ENCODE data around the gene RFK. TPM values are rescaled to one million over a fixed set of nuclear protein-coding genes. Genes with fewer than 3 reads are reported as not detected.

The RFK gene
- total RNA-seq, 1 donor from 2014 or later = 38.0 TPM

DNA sequence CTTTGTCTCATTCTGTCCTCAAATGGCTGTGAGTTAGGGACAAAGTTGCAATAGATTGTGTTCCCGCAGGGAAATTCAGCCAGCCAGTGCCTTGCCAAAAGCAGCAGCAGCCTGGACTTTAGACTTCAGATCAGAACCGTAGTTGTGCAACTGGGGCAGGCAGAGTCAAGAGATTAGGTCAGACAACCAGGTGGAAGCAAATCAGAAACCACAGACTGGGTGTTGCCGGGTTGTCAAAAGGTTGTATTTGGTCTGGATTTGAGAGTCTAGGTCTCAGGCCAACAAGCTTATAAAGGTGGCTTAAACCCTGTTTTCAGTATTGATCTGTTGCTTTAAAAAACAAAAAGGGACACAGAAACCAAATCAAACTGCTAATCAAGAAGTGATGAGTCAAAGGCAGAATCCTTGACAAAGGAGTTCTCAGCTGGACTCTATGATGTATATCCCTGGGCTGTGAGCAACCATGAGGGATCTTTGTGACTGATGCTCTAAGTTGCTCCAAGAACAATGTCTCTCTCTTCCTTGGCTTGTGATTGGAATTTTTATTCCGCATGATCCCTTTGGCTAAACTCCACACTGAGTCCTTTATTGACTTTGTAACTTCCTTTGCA is 20.9 kb downstream of the RFK start:
- H3K4me3 ChIP-seq (ENCODE audit: low read depth, low read length) = no peak overlapping the region
- no peaks in the 10 kb centered on the region for H3K36me3 ChIP-seq (ENCODE audit: control insufficient read depth, insufficient read depth, low read length)
- DNase-seq (ENCODE audit: low read depth) = peak; percentile 38
- H3K27me3 ChIP-seq (ENCODE audit: control insufficient read depth, insufficient read depth, low read length) = no peaks in the 10 kb centered on the region
- TF ChIP-seq, protein P1, sequence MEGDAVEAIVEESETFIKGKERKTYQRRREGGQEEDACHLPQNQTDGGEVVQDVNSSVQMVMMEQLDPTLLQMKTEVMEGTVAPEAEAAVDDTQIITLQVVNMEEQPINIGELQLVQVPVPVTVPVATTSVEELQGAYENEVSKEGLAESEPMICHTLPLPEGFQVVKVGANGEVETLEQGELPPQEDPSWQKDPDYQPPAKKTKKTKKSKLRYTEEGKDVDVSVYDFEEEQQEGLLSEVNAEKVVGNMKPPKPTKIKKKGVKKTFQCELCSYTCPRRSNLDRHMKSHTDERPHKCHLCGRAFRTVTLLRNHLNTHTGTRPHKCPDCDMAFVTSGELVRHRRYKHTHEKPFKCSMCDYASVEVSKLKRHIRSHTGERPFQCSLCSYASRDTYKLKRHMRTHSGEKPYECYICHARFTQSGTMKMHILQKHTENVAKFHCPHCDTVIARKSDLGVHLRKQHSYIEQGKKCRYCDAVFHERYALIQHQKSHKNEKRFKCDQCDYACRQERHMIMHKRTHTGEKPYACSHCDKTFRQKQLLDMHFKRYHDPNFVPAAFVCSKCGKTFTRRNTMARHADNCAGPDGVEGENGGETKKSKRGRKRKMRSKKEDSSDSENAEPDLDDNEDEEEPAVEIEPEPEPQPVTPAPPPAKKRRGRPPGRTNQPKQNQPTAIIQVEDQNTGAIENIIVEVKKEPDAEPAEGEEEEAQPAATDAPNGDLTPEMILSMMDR (IDR thresholded peaks at IDR 0.05; ENCODE audit: insufficient read depth, low read length, poor library complexity, severe bottlenecking) = no peak

DNA sequence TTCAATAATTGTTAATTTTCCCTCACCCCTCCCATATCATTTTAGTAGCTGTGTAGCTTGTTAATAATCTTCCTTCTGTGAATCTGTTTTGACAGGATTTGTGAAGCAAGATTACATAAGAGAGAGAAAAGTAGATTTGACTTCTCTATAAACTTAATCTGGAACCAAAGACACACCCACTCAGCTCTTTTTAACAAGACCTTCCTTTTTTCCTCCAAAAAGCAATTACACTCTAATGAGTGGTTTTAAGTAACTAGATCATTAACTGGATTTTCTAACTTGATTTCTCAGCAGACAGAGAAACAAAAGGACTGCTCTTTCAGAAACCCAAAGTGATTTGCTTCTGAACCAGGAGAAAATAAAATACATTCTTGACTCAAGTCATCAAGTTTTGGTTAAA is 21.9 kb downstream of the RFK start:
- Histone ChIP-seq H3K4me3 (ENCODE audit: low read depth, low read length) (no peak overlapping the region), H3K27me3 (ENCODE audit: control insufficient read depth, insufficient read depth, low read length) (no peaks in the 10 kb centered on the region), H3K36me3 (ENCODE audit: control insufficient read depth, insufficient read depth, low read length) (no peaks in the 10 kb centered on the region)
- TF ChIP-seq, protein P1 (IDR thresholded peaks at IDR 0.05; ENCODE audit: insufficient read depth, low read length, poor library complexity, severe bottlenecking) = no peak
- no peak for DNase-seq (ENCODE audit: low read depth)

DNA sequence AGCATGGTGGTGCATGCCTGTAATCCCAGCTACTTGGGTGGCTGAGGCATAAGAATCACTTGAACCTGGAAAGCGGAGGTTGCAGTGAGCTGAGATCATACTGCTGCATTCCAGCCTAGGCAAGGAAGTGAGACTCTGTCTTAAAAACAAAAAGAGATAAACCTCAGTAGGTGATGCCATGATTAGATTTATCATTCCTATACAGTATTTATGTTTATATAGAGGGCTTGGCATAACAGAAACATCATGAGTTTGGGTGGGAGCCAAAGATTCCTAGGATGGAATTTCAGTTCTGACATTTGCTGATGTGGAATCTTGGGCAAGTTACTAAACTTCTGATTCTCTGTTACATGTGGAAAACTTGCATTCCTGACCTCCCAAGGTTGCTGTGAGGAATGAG is 22.3 kb downstream of the RFK start:
- DNase-seq (ENCODE audit: low read depth) = peak; percentile 18
- Histone ChIP-seq H3K4me3 (ENCODE audit: low read depth, low read length) (no peak overlapping the region), H3K36me3 (ENCODE audit: control insufficient read depth, insufficient read depth, low read length) (no peaks in the 10 kb centered on the region), H3K27me3 (ENCODE audit: control insufficient read depth, insufficient read depth, low read length) (no peaks in the 10 kb centered on the region)
- TF ChIP-seq, protein P1 (IDR thresholded peaks at IDR 0.05; ENCODE audit: insufficient read depth, low read length, poor library complexity, severe bottlenecking) = no peak

DNA sequence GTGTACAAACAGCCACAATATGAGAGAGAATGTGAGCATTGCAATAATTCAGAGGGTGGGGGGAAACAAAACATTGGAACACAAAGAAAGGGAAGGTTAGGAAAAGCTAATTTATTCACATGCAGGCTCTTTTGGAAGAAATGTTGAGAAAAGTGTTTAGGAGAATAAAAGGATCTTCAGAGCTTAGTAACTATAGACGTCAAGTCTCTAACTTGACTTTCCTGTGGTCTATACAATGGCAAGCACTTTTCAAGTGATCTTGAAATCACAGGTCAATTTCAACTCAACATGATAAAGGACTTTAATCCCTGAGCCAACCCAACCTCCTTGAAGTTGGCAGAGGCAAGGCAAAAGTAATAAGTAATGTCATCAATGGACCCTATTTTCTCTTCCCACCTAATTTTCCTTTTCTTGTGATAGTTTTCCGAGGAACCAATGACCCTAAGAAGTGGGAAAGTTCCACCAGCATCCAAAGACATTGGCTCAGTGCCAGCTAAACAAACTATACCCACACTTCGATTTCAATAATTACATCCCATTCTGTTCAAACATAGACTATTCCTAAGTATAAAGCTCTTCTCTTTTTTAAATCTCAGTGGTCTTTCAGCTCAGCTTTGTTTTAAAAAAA is 23.7 kb downstream of the RFK start:
- Histone ChIP-seq H3K36me3 (ENCODE audit: control insufficient read depth, insufficient read depth, low read length) (no peaks in the 10 kb centered on the region), H3K4me3 (ENCODE audit: low read depth, low read length) (no peak overlapping the region), H3K27me3 (ENCODE audit: control insufficient read depth, insufficient read depth, low read length) (no peaks in the 10 kb centered on the region)
- no peak for DNase-seq (ENCODE audit: low read depth)
- TF ChIP-seq, protein P1 (IDR thresholded peaks at IDR 0.05; ENCODE audit: insufficient read depth, low read length, poor library complexity, severe bottlenecking) = no peak

DNA sequence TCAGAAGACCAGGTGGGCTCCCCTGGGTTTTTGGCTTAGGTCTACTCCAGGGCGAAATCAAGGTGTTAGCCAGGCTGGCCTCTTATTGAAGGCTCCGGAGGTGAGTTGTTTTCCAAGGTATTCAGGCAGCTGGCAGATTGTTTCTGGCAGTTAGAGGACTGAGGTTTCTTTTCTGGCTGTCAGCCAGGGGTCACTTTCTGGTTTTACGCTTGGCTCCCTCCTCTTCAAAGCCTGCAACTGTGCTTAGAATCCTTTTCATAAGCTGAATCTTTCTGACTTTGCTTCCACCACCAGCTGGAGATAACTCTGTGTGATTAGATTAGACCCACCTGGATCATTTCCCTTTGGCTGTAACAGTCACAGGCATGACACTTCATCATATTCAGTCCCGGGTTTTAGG is 24.6 kb downstream of the RFK start:
- Histone ChIP-seq H3K36me3 (ENCODE audit: control insufficient read depth, insufficient read depth, low read length) (no peaks in the 10 kb centered on the region), H3K27me3 (ENCODE audit: control insufficient read depth, insufficient read depth, low read length) (no peaks in the 10 kb centered on the region), H3K4me3 (ENCODE audit: low read depth, low read length) (no peak overlapping the region)
- DNase-seq (ENCODE audit: low read depth) = peak; percentile 80
- TF ChIP-seq, protein P1 (IDR thresholded peaks at IDR 0.05; ENCODE audit: insufficient read depth, low read length, poor library complexity, severe bottlenecking) = no peak

DNA sequence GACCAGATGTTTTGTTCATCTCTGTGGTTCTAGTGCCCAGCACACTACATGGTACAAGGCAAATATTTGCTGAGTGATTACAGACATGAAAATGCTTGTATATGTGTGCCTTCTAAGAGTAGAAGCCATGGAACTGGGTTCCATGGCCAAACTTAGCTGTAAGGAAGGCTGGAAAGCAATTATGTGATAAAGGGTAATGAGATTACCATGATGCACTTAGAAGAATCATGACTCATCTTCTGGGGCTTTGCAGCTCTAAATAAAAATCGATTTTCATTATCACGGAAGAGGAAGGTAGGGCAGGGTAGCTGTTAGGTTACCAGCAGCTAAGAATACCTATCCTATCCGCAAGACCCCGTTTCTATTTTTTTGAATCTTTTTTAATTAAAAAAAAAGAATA is 28.0 kb downstream of the RFK start:
- H3K36me3 ChIP-seq (ENCODE audit: control insufficient read depth, insufficient read depth, low read length) = no peaks in the 10 kb centered on the region
- H3K4me3 ChIP-seq (ENCODE audit: low read depth, low read length) = no peak overlapping the region
- TF ChIP-seq, protein P1 (IDR thresholded peaks at IDR 0.05; ENCODE audit: insufficient read depth, low read length, poor library complexity, severe bottlenecking) = no peak
- no peak for DNase-seq (ENCODE audit: low read depth)
- no peaks in the 10 kb centered on the region for H3K27me3 ChIP-seq (ENCODE audit: control insufficient read depth, insufficient read depth, low read length)

Measured in kidney epithelial cell (primary cell).